K562 (cell line): ENCODE measurements around the gene SAXO1. TPM values are rescaled to one million over a fixed set of nuclear protein-coding genes. Genes with fewer than 3 reads are reported as not detected.

Source experiments
- ATAC-seq: fragments of 200-7000 bp; cut with Tn5 transposase; 3 replicates; pipeline ENCODE4 v1.9.1; 2020; ENCODE audit warnings: moderate library complexity
- BruUV-seq: library from RNA; stranded (reverse); fragments of 400-500 nt; replicated peaks from 2 replicates; lab custom pipeline; 2021; lab: Mats Ljungman, UMichigan
- CTCF ChIA-PET: fragments of 300-600 bp; formaldehyde crosslinking; extraction: SDS; loops from one replicate; lab custom pipeline; 2021; ENCODE audit warnings: low intra/inter-chr PET ratio; lab: Yijun Ruan, JAX
- POLR2A ChIA-PET: fragments of 300-600, 350-650 bp; sonication (Branson Sonifier 250); formaldehyde crosslinking; extraction: SDS; loops from one replicate; lab custom pipeline; 2021; ENCODE audit warnings: antibody characterized with exemption, inconsistent platforms; lab: Yijun Ruan, JAX
- DNase-seq, 4 experiments: peaks; one replicate each; pipeline versions ENCODE4 v3.0.0 to v3.0.0-alpha.2; 2011 to 2018; ENCODE audit warnings: low spot score in 3 of 4, mixed read lengths in 3 of 4; ENCODE audit errors: extremely low read depth in 1 of 4
- FAIRE-seq: peaks from 2 replicates; lab custom pipeline; 2011; peaks lifted over from hg19 to GRCh38; lab: Jason Lieb, UNC
- H2AFZ ChIP-seq: 2 replicates; pipeline ENCODE4 v1.6.0; 2011; ENCODE audit warnings: low read depth, low read length, control low read depth, inconsistent platforms
- H3K27ac ChIP-seq: fragments of 200-600 bp; 3 replicates; pipeline ENCODE4 v1.8.0; 2011; ENCODE audit warnings: low read depth, mild to moderate bottlenecking, control low read depth, inconsistent platforms, low read length, moderate library complexity, mixed read lengths; ENCODE audit errors: extremely low read depth
- H3K27me3 ChIP-seq, 2 experiments: fragments of 300-600 bp in 1 of 2; 2 replicates in 1 of 2; 3 replicates in 1 of 2; pipeline versions ENCODE4 v1.6.0 to v1.8.0; 2011; ENCODE audit warnings: inconsistent platforms in 2 of 2, low read length in 2 of 2, mild to moderate bottlenecking in 1 of 2, mixed read lengths in 1 of 2, moderate library complexity in 1 of 2; ENCODE audit not compliant: control insufficient read depth in 2 of 2, insufficient read depth in 2 of 2
- H3K36me3 ChIP-seq: fragments of 300-600 bp; 3 replicates; pipeline ENCODE4 v1.8.0; 2011; ENCODE audit warnings: mild to moderate bottlenecking, low read length, inconsistent platforms; ENCODE audit not compliant: control insufficient read depth, insufficient read depth
- H3K4me1 ChIP-seq, 2 experiments: fragments of 200-600 bp in 1 of 2; replicated peaks in 1 of 2; 2 replicates in 1 of 2; 3 replicates in 1 of 2; pipeline versions ENCODE4 v1.5.1 to v1.8.0; 2011; ENCODE audit warnings: inconsistent platforms in 2 of 2, low read length in 2 of 2, mild to moderate bottlenecking in 1 of 2, mixed read lengths in 1 of 2, moderate library complexity in 1 of 2; ENCODE audit not compliant: control insufficient read depth in 2 of 2, insufficient read depth in 2 of 2
- H3K4me2 ChIP-seq: 2 replicates; pipeline ENCODE4 v1.6.1; 2011; ENCODE audit warnings: low read length, control low read depth, inconsistent platforms, mixed read lengths; ENCODE audit not compliant: insufficient read depth
- H3K4me3 ChIP-seq: fragments of 200-600 bp; sonication (generic), shearing (Covaris generic); 2 replicates; pipeline ENCODE4 v1.5.1; 2016; ENCODE audit warnings: control low read depth, inconsistent platforms
- H3K79me2 ChIP-seq: fragments of 200-600 bp; 3 replicates; pipeline ENCODE4 v1.8.0; 2011; ENCODE audit warnings: low read length, inconsistent platforms; ENCODE audit not compliant: control insufficient read depth, insufficient read depth
- H3K9ac ChIP-seq, 2 experiments: 2 replicates each; pipeline versions ENCODE4 v1.6.0 to v1.6.1; 2011; ENCODE audit warnings: low read depth in 2 of 2, low read length in 2 of 2, control low read depth in 1 of 2, inconsistent platforms in 1 of 2, mild to moderate bottlenecking in 1 of 2, mixed read lengths in 1 of 2; ENCODE audit not compliant: insufficient read depth in 1 of 2
- H3K9me1 ChIP-seq: one replicate; pipeline ENCODE4 v1.6.0; 2011; ENCODE audit warnings: inconsistent platforms, mild to moderate bottlenecking, low read length, moderate library complexity; ENCODE audit not compliant: control insufficient read depth, insufficient read depth
- H3K9me3 ChIP-seq: replicated peaks from 2 replicates; pipeline ENCODE4 v1.5.1; 2011; ENCODE audit warnings: low read depth, low read length, inconsistent platforms; ENCODE audit not compliant: control insufficient read depth, insufficient read depth
- H4K20me1 ChIP-seq: replicated peaks from 2 replicates; pipeline ENCODE4 v1.6.1; 2011; ENCODE audit warnings: low read length, inconsistent platforms, mixed read lengths; ENCODE audit not compliant: control insufficient read depth, insufficient read depth
- CBX3 ChIP-seq, 2 experiments: IDR thresholded peaks; 1 replicate in 1 of 2; 2 replicates in 1 of 2; pipeline ENCODE4 v1.6.1; 2012; ENCODE audit warnings: inconsistent platforms in 2 of 2, low read length in 2 of 2, borderline replicate concordance in 1 of 2, control low read depth in 1 of 2
- FOXK1 ChIP-seq: sonication (generic); formaldehyde crosslinking; IDR thresholded peaks from 2 replicates; pipeline ENCODE4 v1.8.0; 2022; ENCODE audit warnings: missing genetic modification reagents, mild to moderate bottlenecking, borderline replicate concordance
- PRPF4 ChIP-seq: fragments of 200-400 bp; formaldehyde crosslinking; IDR thresholded peaks from one replicate; pipeline ENCODE4 v1.6.1; 2017; ENCODE audit warnings: low read length, low read depth, mild to moderate bottlenecking; ENCODE audit not compliant: insufficient read depth, poor library complexity, severe bottlenecking
- STAG1 ChIP-seq: sonication (generic); formaldehyde crosslinking; IDR thresholded peaks from 2 replicates; pipeline ENCODE4 v1.5.0; 2020; ENCODE audit warnings: missing genetic modification reagents, borderline replicate concordance
- TCF7 ChIP-seq: sonication (generic); IDR thresholded peaks from 2 replicates; pipeline ENCODE4 v1.6.1; 2016; ENCODE audit warnings: antibody characterized with exemption, borderline replicate concordance
- ZNF324 ChIP-seq: fragments of 250-450 bp; sonication (Bioruptor Pico); IDR thresholded peaks from 2 replicates; pipeline ENCODE4 v1.4.0; 2020; ENCODE audit warnings: mild to moderate bottlenecking
- ZNF561 ChIP-seq: fragments of 450-650 bp; formaldehyde crosslinking; conservative IDR thresholded peaks from 2 replicates; pipeline ENCODE4 v1.4.0; 2020; ENCODE audit warnings: mild to moderate bottlenecking, moderate library complexity
- WGBS: fragments of 100-300 bp; shearing (Covaris generic); methylation state at CpG from one replicate; pipeline ENCODE4 v1.1.6; 2016; ENCODE audit warnings: low coverage, mixed read lengths; ENCODE audit not compliant: insufficient coverage; ENCODE audit errors: missing lambda C conversion rate; 5-methylcytosine and 5-hydroxymethylcytosine counted together
- in situ Hi-C: fragments of 300-500 bp; cut with MboI; formaldehyde crosslinking; loops from 4 replicates; pipeline ENCODE4 v1.15.0; 2018; ENCODE audit warnings: inconsistent platforms, mixed read lengths
- intact Hi-C: fragments of 100-400 bp; cut with micrococcal nuclease; formaldehyde crosslinking; loops from 2 replicates; pipeline ENCODE4 v1.14.2; 2022
- polyA plus RNA-seq, 8 experiments: library from polyadenylated mRNA; depleted of rRNA in 4 of 8; stranded (reverse) in 5 of 8; unstranded in 3 of 8; fragments of >200 nt; fragmentation: Nextera tagmentation in 2 of 8; fragmentation: Illumina TruSeq in 1 of 8; extraction: Ambion mirVana in 2 of 8; extraction: Trizol in 1 of 8; gene quantifications; 2 replicates each; pipeline versions ENCODE4 v1.2.1 to v1.2.3, GENCODE V29; 2011 to 2014; ENCODE audit warnings: inconsistent platforms in 1 of 8, missing spikeins in 1 of 8
- total RNA-seq, 7 experiments: library from RNA; depleted of rRNA in 6 of 7; stranded (reverse); fragments of >200 nt in 6 of 7; fragmentation: Illumina TruSeq in 2 of 7; extraction: Trizol in 2 of 7; gene quantifications; 2 replicates each; pipeline versions ENCODE4 v1.2.1 to v1.2.3, GENCODE V29; 2011 to 2021; ENCODE audit warnings: low replicate concordance in 1 of 7
- TF ChIP-seq, protein P1 (sequence below): fragments of 200-600 bp; sonication (generic); IDR thresholded peaks from one replicate; pipeline ENCODE4 v1.6.1; 2012; ENCODE audit warnings: mild to moderate bottlenecking, low read depth, low read length, inconsistent platforms
- TF ChIP-seq, protein P2 (sequence below): sonication (generic); formaldehyde crosslinking; IDR thresholded peaks from 2 replicates; pipeline ENCODE4 v1.9.0; 2022; ENCODE audit warnings: mild to moderate bottlenecking, missing genetic modification reagents
- TF ChIP-seq, protein P3 (sequence below), 2 experiments: fragments of 450-650 bp; IDR thresholded peaks; 2 replicates each; pipeline ENCODE4 v1.6.1; 2016

The SAXO1 gene
- total and polyA plus RNA-seq, 9 of the 15 experiments (the other 6 are each of a cell fraction or from before 2014, with no cell fraction given), result 0.04 TPM; not detected in 8

DNA sequence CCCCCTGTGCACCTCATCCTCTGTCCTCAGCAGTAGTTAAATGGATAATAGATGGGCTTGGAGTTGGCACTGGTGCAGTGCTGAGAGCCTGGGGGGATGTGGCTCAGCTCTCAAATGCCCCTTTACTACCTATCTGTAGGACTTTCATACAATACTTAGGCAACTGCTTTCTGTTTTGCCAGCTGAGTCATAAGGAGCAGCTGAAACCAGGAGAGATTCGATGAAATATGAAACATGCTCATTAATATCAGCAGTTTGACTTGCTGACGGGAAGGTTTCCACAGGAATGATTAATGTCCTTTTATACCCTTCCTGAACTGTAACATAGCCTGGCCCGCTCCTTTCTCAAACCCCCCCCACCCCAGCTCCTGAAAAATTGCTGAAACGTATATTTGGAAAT is 142.6 kb downstream of the SAXO1 start:
- DNase-seq, result no peak
- H3K9me3 ChIP-seq, result no peaks in the 10 kb centered on the region
- H3K36me3 ChIP-seq, result no peaks in the 10 kb centered on the region
- no peaks in the 10 kb centered on the region for H4K20me1 ChIP-seq
- H3K79me2 ChIP-seq, result no peaks in the 10 kb centered on the region
- intact Hi-C loops, result no loop called here
- FAIRE-seq, result no peak
- no peak overlapping the region for H3K4me3 ChIP-seq
- WGBS, result 3% methylated on average over 4 of the region's 4 CpGs
- H3K4me1 ChIP-seq, result no peaks in the 10 kb centered on the region
- ATAC-seq, result no peak
- BruUV-seq, result no TSS peak
- in situ Hi-C loops, result no loop called here
- H3K27me3 ChIP-seq, result no peaks in the 10 kb centered on the region
- H3K4me2 ChIP-seq, result no peak overlapping the region
- ChIA-PET POLR2A (no interaction called here), CTCF (no interaction called here)
- no peaks in the 10 kb centered on the region for H3K9me1 ChIP-seq
- no peak overlapping the region for H3K9ac ChIP-seq
- no peak overlapping the region for H2AFZ ChIP-seq
- no peak overlapping the region for H3K27ac ChIP-seq
- TF ChIP-seq, protein P1, sequence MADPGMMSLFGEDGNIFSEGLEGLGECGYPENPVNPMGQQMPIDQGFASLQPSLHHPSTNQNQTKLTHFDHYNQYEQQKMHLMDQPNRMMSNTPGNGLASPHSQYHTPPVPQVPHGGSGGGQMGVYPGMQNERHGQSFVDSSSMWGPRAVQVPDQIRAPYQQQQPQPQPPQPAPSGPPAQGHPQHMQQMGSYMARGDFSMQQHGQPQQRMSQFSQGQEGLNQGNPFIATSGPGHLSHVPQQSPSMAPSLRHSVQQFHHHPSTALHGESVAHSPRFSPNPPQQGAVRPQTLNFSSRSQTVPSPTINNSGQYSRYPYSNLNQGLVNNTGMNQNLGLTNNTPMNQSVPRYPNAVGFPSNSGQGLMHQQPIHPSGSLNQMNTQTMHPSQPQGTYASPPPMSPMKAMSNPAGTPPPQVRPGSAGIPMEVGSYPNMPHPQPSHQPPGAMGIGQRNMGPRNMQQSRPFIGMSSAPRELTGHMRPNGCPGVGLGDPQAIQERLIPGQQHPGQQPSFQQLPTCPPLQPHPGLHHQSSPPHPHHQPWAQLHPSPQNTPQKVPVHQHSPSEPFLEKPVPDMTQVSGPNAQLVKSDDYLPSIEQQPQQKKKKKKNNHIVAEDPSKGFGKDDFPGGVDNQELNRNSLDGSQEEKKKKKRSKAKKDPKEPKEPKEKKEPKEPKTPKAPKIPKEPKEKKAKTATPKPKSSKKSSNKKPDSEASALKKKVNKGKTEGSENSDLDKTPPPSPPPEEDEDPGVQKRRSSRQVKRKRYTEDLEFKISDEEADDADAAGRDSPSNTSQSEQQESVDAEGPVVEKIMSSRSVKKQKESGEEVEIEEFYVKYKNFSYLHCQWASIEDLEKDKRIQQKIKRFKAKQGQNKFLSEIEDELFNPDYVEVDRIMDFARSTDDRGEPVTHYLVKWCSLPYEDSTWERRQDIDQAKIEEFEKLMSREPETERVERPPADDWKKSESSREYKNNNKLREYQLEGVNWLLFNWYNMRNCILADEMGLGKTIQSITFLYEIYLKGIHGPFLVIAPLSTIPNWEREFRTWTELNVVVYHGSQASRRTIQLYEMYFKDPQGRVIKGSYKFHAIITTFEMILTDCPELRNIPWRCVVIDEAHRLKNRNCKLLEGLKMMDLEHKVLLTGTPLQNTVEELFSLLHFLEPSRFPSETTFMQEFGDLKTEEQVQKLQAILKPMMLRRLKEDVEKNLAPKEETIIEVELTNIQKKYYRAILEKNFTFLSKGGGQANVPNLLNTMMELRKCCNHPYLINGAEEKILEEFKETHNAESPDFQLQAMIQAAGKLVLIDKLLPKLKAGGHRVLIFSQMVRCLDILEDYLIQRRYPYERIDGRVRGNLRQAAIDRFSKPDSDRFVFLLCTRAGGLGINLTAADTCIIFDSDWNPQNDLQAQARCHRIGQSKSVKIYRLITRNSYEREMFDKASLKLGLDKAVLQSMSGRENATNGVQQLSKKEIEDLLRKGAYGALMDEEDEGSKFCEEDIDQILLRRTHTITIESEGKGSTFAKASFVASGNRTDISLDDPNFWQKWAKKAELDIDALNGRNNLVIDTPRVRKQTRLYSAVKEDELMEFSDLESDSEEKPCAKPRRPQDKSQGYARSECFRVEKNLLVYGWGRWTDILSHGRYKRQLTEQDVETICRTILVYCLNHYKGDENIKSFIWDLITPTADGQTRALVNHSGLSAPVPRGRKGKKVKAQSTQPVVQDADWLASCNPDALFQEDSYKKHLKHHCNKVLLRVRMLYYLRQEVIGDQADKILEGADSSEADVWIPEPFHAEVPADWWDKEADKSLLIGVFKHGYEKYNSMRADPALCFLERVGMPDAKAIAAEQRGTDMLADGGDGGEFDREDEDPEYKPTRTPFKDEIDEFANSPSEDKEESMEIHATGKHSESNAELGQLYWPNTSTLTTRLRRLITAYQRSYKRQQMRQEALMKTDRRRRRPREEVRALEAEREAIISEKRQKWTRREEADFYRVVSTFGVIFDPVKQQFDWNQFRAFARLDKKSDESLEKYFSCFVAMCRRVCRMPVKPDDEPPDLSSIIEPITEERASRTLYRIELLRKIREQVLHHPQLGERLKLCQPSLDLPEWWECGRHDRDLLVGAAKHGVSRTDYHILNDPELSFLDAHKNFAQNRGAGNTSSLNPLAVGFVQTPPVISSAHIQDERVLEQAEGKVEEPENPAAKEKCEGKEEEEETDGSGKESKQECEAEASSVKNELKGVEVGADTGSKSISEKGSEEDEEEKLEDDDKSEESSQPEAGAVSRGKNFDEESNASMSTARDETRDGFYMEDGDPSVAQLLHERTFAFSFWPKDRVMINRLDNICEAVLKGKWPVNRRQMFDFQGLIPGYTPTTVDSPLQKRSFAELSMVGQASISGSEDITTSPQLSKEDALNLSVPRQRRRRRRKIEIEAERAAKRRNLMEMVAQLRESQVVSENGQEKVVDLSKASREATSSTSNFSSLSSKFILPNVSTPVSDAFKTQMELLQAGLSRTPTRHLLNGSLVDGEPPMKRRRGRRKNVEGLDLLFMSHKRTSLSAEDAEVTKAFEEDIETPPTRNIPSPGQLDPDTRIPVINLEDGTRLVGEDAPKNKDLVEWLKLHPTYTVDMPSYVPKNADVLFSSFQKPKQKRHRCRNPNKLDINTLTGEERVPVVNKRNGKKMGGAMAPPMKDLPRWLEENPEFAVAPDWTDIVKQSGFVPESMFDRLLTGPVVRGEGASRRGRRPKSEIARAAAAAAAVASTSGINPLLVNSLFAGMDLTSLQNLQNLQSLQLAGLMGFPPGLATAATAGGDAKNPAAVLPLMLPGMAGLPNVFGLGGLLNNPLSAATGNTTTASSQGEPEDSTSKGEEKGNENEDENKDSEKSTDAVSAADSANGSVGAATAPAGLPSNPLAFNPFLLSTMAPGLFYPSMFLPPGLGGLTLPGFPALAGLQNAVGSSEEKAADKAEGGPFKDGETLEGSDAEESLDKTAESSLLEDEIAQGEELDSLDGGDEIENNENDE, result no peak
- no peak for TF ChIP-seq STAG1 (CRISPR knock-in tag)
- TF ChIP-seq ZNF324 (CRISPR knock-in tag), result no peak
- no peak for TF ChIP-seq PRPF4
- TF ChIP-seq, protein P2, sequence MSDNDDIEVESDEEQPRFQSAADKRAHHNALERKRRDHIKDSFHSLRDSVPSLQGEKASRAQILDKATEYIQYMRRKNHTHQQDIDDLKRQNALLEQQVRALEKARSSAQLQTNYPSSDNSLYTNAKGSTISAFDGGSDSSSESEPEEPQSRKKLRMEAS, result no peak
- no peak for TF ChIP-seq TCF7
- TF ChIP-seq FOXK1 (CRISPR knock-in tag), result no peak
- TF ChIP-seq CBX3 (IDR thresholded peaks at IDR 0.05; ENCODE audit: borderline replicate concordance in 1 of 2, low read length in 2 of 2), result no peak
- no peak for TF ChIP-seq ZNF561 (CRISPR knock-in tag)
- TF ChIP-seq, protein P3, sequence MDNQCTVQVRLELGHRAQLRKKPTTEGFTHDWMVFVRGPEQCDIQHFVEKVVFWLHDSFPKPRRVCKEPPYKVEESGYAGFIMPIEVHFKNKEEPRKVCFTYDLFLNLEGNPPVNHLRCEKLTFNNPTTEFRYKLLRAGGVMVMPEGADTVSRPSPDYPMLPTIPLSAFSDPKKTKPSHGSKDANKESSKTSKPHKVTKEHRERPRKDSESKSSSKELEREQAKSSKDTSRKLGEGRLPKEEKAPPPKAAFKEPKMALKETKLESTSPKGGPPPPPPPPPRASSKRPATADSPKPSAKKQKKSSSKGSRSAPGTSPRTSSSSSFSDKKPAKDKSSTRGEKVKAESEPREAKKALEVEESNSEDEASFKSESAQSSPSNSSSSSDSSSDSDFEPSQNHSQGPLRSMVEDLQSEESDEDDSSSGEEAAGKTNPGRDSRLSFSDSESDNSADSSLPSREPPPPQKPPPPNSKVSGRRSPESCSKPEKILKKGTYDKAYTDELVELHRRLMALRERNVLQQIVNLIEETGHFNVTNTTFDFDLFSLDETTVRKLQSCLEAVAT (IDR thresholded peaks at IDR 0.05), result no peak
